GM18861 (cell line): ENCODE results near the gene C19orf81.
"Not testable (repeated sequence)": the region's sequence is repeated elsewhere in the genome, so short reads cannot be mapped to it uniquely, and the experiment has no call there.

Source experiments
- ATAC-seq: cut with Tn5 transposase; IDR thresholded peaks from one replicate; pipeline ENCODE4 v1.9.1; 2021; ENCODE audit not compliant: unreplicated experiment

Gene C19orf81

DNA sequence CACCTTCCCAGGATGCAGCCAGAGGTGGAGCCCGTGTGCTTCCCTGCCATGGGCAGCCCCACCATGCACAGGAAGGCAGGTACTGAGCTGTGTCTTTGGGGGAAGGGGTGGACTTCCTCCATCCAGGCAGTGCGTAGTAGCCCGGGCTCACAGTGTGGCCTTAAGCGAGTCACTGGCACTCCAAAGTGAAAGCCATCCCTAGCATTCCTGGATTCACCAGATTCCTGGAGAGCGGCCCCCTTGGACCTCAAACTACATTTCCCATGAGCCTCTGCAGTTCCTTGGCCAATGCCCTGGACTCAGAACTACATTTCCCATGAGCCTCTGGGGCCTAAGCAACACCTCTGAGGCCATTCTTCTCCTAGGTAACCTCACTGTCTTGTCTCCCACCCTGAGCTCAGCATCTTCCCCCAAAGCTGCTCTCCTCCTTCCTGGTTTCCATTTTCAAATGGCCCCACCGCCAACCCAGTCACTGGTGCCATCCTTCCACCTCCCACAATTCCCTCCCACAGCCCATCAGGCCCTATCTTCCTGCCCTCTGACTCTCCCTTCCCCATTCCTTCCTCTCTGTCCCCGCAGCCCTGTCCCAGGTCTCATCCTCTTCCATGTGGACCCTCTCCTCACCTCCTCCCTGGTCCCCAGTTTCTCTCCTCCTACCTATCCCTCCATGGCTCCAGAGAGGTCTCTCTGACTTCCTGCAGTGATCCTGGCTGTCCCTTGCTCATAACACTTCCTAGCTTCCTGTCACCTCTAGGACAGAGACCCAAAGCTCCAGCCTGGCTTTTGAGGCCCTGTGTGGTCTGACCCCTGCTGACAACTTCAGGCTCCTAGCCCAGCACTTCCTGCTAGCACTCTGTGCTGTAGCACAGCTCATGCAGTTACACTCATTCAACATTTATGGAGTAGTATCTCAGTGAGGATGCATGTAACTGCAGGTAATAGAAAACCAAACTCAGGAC lies at the start of gene C19orf81:
TSS of gene C19orf81 (plus strand) at position 13 of the 959 bp plus-strand sequence. CDS start at position 13, 0 bp downstream.
- no peak for ATAC-seq

DNA sequence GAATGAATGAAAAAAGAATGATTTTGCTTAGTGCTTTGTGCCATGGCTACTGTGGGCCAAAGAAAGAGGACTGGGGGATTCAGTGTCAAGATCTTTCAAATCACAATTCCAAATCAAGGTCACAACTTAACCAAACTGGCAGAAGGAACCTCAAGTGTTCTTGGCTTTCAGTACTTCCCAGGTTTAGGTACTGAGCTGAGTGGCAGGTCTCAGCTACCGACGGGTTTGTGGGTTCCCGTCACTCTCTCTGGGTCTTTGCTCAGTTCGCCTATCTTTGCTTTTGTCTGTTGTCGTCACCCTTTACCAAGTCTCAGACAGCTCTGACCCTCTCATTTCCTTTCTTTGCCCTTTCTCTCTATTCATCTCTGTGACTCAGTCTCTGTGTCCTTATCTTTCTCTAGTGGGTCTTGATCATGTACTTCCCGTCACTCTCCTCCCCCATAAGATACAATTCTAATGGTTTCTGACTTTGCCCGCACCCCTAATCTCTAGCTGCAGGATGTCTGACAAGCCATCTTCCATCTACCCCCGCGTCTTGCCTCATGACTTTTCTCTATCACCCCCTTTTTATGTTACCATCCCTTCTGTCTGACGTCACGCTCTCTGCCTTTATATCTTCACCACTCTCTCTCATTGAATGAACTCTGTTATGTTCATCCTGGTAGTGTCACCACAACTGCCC lies 47.7 kb upstream of the C19orf81 start:
- no peak for ATAC-seq

DNA sequence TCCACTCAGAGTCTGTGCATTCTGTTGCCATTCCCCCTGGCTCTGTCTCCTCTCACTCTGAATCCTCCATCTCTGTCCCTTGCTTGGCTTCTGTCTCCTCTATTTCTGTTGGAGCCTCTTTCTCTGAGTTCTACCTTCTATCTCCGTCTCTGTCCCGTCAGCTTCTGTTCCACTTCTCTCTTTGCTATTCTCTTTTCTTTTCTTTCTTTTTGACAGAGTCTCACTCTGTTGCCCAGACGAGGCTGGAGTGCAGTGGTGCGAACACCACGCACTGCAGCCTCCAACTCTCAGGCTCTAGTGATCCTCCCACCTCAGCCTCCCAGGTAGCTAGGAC lies 47.2 kb upstream of the C19orf81 start:
- no peak for ATAC-seq

- ATAC-seq, result no peak
Observed at GRCh38 chr19:50602496-50602895, 46.7 kb upstream of the C19orf81 start.

GRCh38 chr19:50602935-50603334 lies 46.3 kb upstream of the C19orf81 start:
- ATAC-seq, result no peak

DNA sequence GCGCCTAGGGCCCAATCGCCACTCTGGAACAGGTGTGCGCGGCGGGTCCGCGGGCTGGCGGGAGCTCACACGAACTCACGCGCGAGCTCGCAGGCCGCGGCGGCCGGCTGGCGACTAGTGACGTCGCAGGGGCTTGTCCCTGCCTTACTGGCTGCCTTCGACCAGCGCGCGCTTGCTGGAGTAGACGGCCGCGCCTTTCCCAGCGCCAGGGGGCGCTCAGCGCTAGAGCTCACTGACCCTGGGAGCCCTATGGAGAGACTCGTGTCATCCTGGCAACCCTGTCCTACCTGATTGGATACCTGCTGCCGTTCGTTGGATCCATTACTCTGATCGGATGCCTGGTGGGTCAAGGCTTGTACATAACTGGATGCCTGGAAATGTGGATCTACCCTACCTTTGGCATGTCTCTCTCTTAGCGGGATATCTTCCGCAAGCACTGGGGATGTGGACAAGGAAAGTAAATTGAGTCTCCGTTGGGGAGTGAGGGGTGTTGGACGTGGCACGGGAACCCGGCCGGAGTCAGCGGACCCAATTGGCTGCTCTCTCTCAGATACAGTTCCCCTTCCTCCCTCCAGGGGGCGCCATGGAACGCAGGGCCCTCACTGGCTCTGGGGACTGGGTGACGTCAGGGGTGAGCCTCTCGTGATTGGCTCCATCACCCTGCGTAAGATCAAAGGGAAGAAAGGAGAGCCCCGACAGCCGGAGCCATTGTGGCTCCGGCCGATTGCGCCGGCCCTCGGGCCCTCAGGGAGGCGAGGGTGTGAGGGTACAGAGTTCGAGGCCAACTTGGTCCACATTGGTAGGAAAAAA lies 44.8 kb upstream of the C19orf81 start:
- ATAC-seq, result not testable (repeated sequence)

GRCh38 chr19:50606059-50606836 lies 43.0 kb upstream of the C19orf81 start:
- not testable (repeated sequence) for ATAC-seq

DNA sequence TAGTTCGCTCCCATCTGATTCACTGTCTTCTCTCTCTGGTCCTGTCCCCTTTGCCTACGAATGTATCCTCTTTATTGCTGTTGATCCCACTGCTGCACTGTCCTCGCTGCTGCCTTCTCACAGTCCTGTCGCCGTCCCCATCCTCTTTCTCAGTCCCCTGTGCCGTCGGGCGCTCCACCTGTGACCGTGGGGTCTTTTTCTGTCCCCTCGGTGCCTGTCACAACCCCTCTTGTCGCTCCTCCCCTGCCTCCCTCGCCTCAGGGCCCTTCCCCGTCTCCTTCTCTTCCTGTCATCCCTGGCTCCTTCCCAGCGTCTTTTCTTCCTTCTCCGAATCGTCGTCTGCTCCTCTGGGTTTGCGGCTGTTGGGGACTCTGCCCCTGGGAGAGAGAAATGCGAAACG lies 41.9 kb upstream of the C19orf81 start:
- ATAC-seq, result no peak

DNA sequence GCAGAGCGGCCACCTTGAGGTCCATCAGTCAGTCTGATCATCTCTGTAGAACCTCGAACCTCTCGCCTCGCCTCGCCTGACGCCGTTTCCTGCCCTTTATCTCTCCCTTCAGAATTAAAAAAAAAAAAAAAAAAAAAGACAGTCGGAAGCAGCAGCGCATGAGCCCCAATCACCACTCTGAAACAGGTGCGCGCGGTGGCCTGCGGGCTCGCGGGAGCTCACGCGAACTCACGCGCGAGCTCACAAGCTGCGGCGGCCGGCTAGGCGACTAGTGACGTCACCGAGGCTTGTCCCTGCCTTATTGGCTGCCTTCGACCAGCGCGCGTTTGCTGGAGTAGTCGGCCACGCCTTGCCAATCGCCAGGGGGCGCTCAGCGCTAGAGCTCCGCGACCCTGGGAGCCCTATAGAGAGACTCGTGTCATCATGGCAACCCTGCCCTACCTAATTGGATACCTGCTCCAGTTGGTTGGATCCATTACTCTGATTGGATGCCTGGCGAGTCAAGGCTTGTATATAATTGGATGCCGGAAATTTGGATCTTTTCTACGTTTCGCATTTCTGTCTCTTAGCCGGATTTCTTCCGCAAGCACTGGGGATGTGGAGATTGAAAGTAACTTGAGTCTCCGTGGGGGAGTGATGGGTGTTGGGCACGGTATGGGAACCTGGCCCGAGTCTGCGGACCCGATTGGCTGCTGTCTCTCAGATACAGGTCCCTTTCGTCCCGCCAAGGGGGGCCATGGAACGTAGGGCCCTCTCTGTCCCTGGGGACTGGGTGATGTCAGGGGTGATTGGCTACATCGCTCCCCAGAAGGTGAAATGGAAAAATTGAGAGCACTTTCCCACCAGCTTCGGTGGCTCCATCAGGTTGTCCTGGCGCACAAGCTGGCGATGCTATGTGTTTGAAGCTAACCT lies 41.1 kb upstream of the C19orf81 start:
- no peak for ATAC-seq

GRCh38 chr19:50612504-50613404 lies 36.5 kb upstream of the C19orf81 start:
- ATAC-seq, result not testable (repeated sequence)

- ATAC-seq, result not testable (repeated sequence)
Observed at GRCh38 chr19:50618379-50618778, 30.9 kb upstream of the C19orf81 start.

- not testable (repeated sequence) for ATAC-seq
Observed at GRCh38 chr19:50619184-50619583, 30.1 kb upstream of the C19orf81 start.

DNA sequence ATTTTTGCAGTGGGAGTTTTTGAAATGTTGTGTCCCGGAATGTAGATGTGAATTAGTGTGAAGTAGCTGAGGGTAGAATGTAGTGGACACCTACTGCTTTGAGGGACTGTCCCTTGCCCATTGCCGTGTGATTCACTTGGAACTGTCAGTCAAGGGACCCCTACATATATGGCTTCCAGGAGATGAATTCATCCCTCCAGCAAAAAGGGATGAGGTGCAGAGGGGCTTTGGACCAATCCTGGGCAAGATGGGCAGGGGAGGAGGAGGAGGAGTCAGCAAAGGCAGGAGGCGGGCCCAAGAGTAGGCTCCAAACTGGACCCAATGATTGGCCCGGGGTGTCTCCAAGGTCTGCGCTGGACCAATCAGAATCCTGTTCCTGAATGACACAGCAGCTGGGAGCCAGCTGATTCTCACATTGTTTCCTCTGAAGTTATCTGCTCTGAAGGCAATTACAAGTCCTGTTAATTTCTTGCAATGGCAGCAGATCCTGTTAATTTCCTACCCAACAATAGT lies 28.8 kb upstream of the C19orf81 start:
- not testable (repeated sequence) for ATAC-seq

DNA sequence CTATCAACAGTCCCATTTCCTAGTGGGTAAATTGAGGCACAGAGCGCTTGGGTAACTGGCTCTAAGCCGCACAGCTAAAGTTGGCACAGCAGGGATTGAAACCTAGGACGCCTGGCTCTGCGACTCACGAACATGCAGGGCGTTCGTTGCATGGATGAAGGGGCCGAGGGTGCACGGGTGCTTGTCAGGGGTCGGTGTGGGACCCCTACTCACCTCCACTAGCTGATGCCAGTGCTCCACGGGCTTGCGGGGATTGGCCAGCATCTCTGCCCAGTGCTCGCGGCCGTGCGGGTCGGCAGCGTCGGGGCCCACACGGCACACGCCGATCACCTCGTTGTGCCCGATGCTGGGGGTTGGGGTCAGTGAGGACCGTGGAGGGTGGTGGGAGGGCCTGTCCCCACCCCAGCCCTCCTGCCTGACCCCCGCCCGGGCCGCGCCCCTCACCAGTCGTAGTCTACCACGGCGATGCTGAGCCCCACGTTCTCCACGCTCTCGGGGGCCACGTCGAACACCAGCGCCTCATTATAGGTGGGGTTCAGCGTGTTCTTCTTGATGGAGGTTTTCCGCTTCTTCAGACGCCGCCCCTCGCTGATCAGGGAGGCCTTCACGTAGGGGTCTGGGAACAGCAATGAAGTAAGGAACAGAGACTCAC lies 24.2 kb upstream of the C19orf81 start:
- no peak for ATAC-seq

GRCh38 chr19:50626011-50626410 lies 23.2 kb upstream of the C19orf81 start:
- no peak for ATAC-seq

DNA sequence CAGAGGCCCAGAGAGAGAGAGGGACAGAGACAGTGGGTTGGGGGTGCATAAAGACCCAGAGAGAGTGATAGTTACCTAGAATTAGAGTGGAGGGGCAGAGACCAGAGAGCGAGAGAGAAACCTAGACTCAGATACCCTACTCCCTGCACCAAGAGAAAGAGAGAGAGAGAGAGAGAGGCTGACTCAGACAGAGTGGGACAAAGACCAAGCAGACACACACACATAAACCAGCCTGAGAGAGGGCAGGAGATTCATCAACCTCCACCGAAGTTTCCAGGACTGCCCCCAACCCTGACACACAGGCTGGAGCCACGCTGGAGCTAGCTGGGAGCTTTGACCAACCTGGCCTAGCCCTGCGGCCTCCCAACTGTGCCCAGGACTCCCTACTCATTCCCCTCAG lies 22.4 kb upstream of the C19orf81 start:
- no peak for ATAC-seq

GRCh38 chr19:50628146-50628545 lies 21.1 kb upstream of the C19orf81 start:
- no peak for ATAC-seq

GRCh38 chr19:50628551-50628950 lies 20.7 kb upstream of the C19orf81 start:
- ATAC-seq, result no peak
